Caco-2 (cell line): ENCODE results near the gene GINS2. TPM values are rescaled to one million over a fixed set of nuclear protein-coding genes. Genes with fewer than 3 reads are reported as not detected.

Source experiments
- BruUV-seq: library from RNA; stranded (reverse); fragments of 400-500 nt; replicated peaks from 2 replicates; lab custom pipeline; 2021; lab: Mats Ljungman, UMichigan
- CTCF ChIA-PET: fragments of 300-600 bp; sonication (Branson Sonifier 250); formaldehyde crosslinking; loops from one replicate; lab custom pipeline; 2022; ENCODE audit warnings: antibody characterized with exemption; lab: Charles Lee
- POLR2A ChIA-PET: fragments of 300-600 bp; sonication (Branson Sonifier 250); formaldehyde crosslinking; loops from one replicate; lab custom pipeline; 2022; ENCODE audit warnings: antibody characterized with exemption; lab: Charles Lee
- DNase-seq, 2 experiments: peaks; one replicate each; pipeline versions ENCODE4 v3.0.0 to v3.0.0-alpha.2; 2020 to 2022
- H3K27me3 ChIP-seq: replicated peaks from 2 replicates; pipeline ENCODE4 v1.6.0; 2011; ENCODE audit warnings: low read length; ENCODE audit not compliant: control insufficient read depth, insufficient read depth
- H3K36me3 ChIP-seq: 2 replicates; pipeline ENCODE4 v1.5.1; 2011; ENCODE audit warnings: low read length; ENCODE audit not compliant: control insufficient read depth, insufficient read depth
- H3K4me1 ChIP-seq: fragments of 250-450 bp; sonication (Bioruptor Pico); 2 replicates; pipeline ENCODE4 v1.5.1; 2020; ENCODE audit warnings: mild to moderate bottlenecking
- H3K4me3 ChIP-seq: 2 replicates; pipeline ENCODE4 v1.5.1; 2011; ENCODE audit warnings: low read depth, mild to moderate bottlenecking, control low read depth, low read length
- H3K9me3 ChIP-seq: fragments of 250-450 bp; sonication (Bioruptor Pico); 2 replicates; pipeline ENCODE4 v1.5.1; 2020; ENCODE audit warnings: mild to moderate bottlenecking, moderate library complexity
- H3K27ac Mint-ChIP-seq: one replicate; pipeline ENCODE4 v1.8.0; 2022; ENCODE audit warnings: mixed read lengths; ENCODE audit not compliant: unreplicated experiment
- H3K27me3 Mint-ChIP-seq: one replicate; pipeline ENCODE4 v1.8.0; 2022; ENCODE audit warnings: mixed read lengths; ENCODE audit not compliant: insufficient read depth, unreplicated experiment
- H3K36me3 Mint-ChIP-seq: one replicate; pipeline ENCODE4 v1.8.0; 2022; ENCODE audit warnings: mild to moderate bottlenecking, mixed read lengths; ENCODE audit not compliant: insufficient read depth, unreplicated experiment
- H3K4me1 Mint-ChIP-seq: one replicate; pipeline ENCODE4 v1.8.0; 2022; ENCODE audit warnings: low read depth, mixed read lengths; ENCODE audit not compliant: unreplicated experiment
- H3K4me3 Mint-ChIP-seq: one replicate; pipeline ENCODE4 v1.8.0; 2022; ENCODE audit warnings: mild to moderate bottlenecking, moderate library complexity, mixed read lengths; ENCODE audit not compliant: unreplicated experiment
- H3K9me3 Mint-ChIP-seq: one replicate; pipeline ENCODE4 v1.8.0; 2022; ENCODE audit warnings: mixed read lengths; ENCODE audit not compliant: unreplicated experiment
- intact Hi-C: fragments of 100-400 bp; cut with micrococcal nuclease; formaldehyde crosslinking; loops from one replicate; pipeline ENCODE4 v1.10.0; 2022; ENCODE audit not compliant: unreplicated experiment
- total RNA-seq: library from RNA; stranded (reverse); gene quantifications from 2 replicates; pipeline ENCODE4 v1.2.3, GENCODE V29; 2022
- TF ChIP-seq, protein P1 (sequence below), 2 experiments: fragments of 200-600 bp in 1 of 2; IDR thresholded peaks; 1 replicate in 1 of 2; 2 replicates in 1 of 2; pipeline versions ENCODE4 v1.5.1 to v1.8.0; 2011 to 2022; ENCODE audit warnings: antibody characterized with exemption in 1 of 2, control low read depth in 1 of 2, inconsistent platforms in 1 of 2, low read depth in 1 of 2, low read length in 1 of 2, mild to moderate bottlenecking in 1 of 2, moderate library complexity in 1 of 2; ENCODE audit not compliant: insufficient read depth in 1 of 2, severe bottlenecking in 1 of 2, unreplicated experiment in 1 of 2

Gene GINS2
- total RNA-seq, 1 experiment from 2014 or later, result 62.9 TPM

GRCh38 chr16:85659805-85660511, 28.8 kb downstream of the GINS2 start:
- peak; percentile 76 to 87 for DNase-seq
- TF ChIP-seq, protein P1, sequence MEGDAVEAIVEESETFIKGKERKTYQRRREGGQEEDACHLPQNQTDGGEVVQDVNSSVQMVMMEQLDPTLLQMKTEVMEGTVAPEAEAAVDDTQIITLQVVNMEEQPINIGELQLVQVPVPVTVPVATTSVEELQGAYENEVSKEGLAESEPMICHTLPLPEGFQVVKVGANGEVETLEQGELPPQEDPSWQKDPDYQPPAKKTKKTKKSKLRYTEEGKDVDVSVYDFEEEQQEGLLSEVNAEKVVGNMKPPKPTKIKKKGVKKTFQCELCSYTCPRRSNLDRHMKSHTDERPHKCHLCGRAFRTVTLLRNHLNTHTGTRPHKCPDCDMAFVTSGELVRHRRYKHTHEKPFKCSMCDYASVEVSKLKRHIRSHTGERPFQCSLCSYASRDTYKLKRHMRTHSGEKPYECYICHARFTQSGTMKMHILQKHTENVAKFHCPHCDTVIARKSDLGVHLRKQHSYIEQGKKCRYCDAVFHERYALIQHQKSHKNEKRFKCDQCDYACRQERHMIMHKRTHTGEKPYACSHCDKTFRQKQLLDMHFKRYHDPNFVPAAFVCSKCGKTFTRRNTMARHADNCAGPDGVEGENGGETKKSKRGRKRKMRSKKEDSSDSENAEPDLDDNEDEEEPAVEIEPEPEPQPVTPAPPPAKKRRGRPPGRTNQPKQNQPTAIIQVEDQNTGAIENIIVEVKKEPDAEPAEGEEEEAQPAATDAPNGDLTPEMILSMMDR (IDR thresholded peaks at IDR 0.05; ENCODE audit: insufficient read depth in 1 of 2, low read depth in 1 of 2, low read length in 1 of 2, severe bottlenecking in 1 of 2, unreplicated experiment in 1 of 2), result peak; percentile 92 to 96
- Mint-ChIP-seq H3K27me3 (no peaks in the 10 kb centered on the region), H3K27ac (no peak overlapping the region), H3K36me3 (peaks cover 90% of the 10 kb centered on the region), H3K9me3 (no peaks in the 10 kb centered on the region), H3K4me3 (no peak overlapping the region), H3K4me1 (no peaks in the 10 kb centered on the region)
- H3K27me3 ChIP-seq, result no peaks in the 10 kb centered on the region
- BruUV-seq, result no TSS peak
- peaks cover 25% of the 10 kb centered on the region for H3K36me3 ChIP-seq
- ChIA-PET CTCF (interaction anchor here (0.9 to 1.4 kb wide), 3 partner anchors 9 to 30 kb away, joined by 4 to 5 read pairs (median 4); partner anchors contain the start of gene GINS2), POLR2A (no interaction called here)
- no peaks in the 10 kb centered on the region for H3K9me3 ChIP-seq
- intact Hi-C loops, result loop anchor here (1.0 kb wide), 1 partner anchor 58 kb away; no protein-coding TSS in a partner anchor
- no peaks in the 10 kb centered on the region for H3K4me1 ChIP-seq
- H3K4me3 ChIP-seq, result no peak overlapping the region

GRCh38 chr16:85659336-85659735, 29.4 kb downstream of the GINS2 start:
- no peaks in the 10 kb centered on the region for H3K9me3 Mint-ChIP-seq
- POLR2A ChIA-PET, result no interaction called here
- H3K4me1 ChIP-seq, result no peaks in the 10 kb centered on the region
- CTCF ChIA-PET, result interaction anchor here (0.9 to 1.4 kb wide), 3 partner anchors 9 to 31 kb away, joined by 4 to 5 read pairs (median 4); partner anchors contain the start of gene GINS2
- no peak overlapping the region for H3K4me3 Mint-ChIP-seq
- no peaks in the 10 kb centered on the region for H3K27me3 Mint-ChIP-seq
- no peaks in the 10 kb centered on the region for H3K27me3 ChIP-seq
- H3K36me3 ChIP-seq, result peaks cover 25% of the 10 kb centered on the region
- BruUV-seq, result no TSS peak
- no peak for DNase-seq
- peaks cover 90% of the 10 kb centered on the region for H3K36me3 Mint-ChIP-seq
- TF ChIP-seq, protein P1 (IDR thresholded peaks at IDR 0.05; ENCODE audit: insufficient read depth in 1 of 2, low read depth in 1 of 2, low read length in 1 of 2, severe bottlenecking in 1 of 2, unreplicated experiment in 1 of 2), result no peak
- H3K9me3 ChIP-seq, result no peaks in the 10 kb centered on the region
- no peak overlapping the region for H3K27ac Mint-ChIP-seq
- no peaks in the 10 kb centered on the region for H3K4me1 Mint-ChIP-seq
- intact Hi-C loops, result loop anchor here (1.0 kb wide), 1 partner anchor 59 kb away; no protein-coding TSS in a partner anchor
- H3K4me3 ChIP-seq, result no peak overlapping the region

GRCh38 chr16:85658504-85659326, 30.0 kb downstream of the GINS2 start:
- TF ChIP-seq, protein P1 (IDR thresholded peaks at IDR 0.05; ENCODE audit: insufficient read depth in 1 of 2, low read depth in 1 of 2, low read length in 1 of 2, severe bottlenecking in 1 of 2, unreplicated experiment in 1 of 2), result no peak
- Mint-ChIP-seq H3K9me3 (no peaks in the 10 kb centered on the region), H3K4me3 (no peak overlapping the region), H3K36me3 (peaks cover 90% of the 10 kb centered on the region), H3K27ac (no peak overlapping the region), H3K27me3 (no peaks in the 10 kb centered on the region), H3K4me1 (no peaks in the 10 kb centered on the region)
- intact Hi-C loops, result loop anchor here (1.0 kb wide), 1 partner anchor 60 kb away; no protein-coding TSS in a partner anchor
- no TSS peak for BruUV-seq
- no peaks in the 10 kb centered on the region for H3K27me3 ChIP-seq
- H3K9me3 ChIP-seq, result no peaks in the 10 kb centered on the region
- POLR2A ChIA-PET, result no interaction called here
- no peak overlapping the region for H3K4me3 ChIP-seq
- no peaks in the 10 kb centered on the region for H3K4me1 ChIP-seq
- H3K36me3 ChIP-seq, result peaks cover 26% of the 10 kb centered on the region
- CTCF ChIA-PET, result interaction anchor here (0.8 to 1.4 kb wide), 5 partner anchors 8 to 32 kb away, joined by 3 to 5 read pairs (median 4); partner anchors contain the start of gene GINS2
- DNase-seq, result no peak
